ENCODE data around the gene ELK4. TPM values are rescaled to one million over a fixed set of nuclear protein-coding genes. Genes with fewer than 3 reads are reported as not detected.

Gene ELK4
- total and polyA plus RNA-seq, 2 of the 4 experiments (the other 2 are of a cell fraction), result 4.6 to 11.3 TPM

- H2AK5ac ChIP-seq (ENCODE audit: low read depth, low read length), result no peak overlapping the region
- H3K14ac ChIP-seq (replicated peaks; ENCODE audit: low read depth, low read length), result no peak overlapping the region
- no peak for TF ChIP-seq POLR2A (IDR thresholded peaks at IDR 0.05; ENCODE audit: low read depth, low read length)
- TF ChIP-seq BHLHE40 (IDR thresholded peaks at IDR 0.05; ENCODE audit: low read depth, low read length), result no peak
- TF ChIP-seq RCOR1 (IDR thresholded peaks at IDR 0.05; ENCODE audit: insufficient replicate concordance, low read length), result no peak
- no peak for TF ChIP-seq FOS (IDR thresholded peaks at IDR 0.05; ENCODE audit: low read depth, low read length)
- no peak for TF ChIP-seq CEBPB (IDR thresholded peaks at IDR 0.05; ENCODE audit: low read depth, low read length)
- TF ChIP-seq SMC3 (IDR thresholded peaks at IDR 0.05; ENCODE audit: low read depth, low read length), result no peak
- TF ChIP-seq RFX5 (IDR thresholded peaks at IDR 0.05; ENCODE audit: low read depth, low read length), result no peak
- TF ChIP-seq NFE2L2 (IDR thresholded peaks at IDR 0.05; ENCODE audit: low read depth, low read length), result no peak
- no peak for TF ChIP-seq RAD21 (IDR thresholded peaks at IDR 0.05; ENCODE audit: low read length)
- TF ChIP-seq ELK1 (IDR thresholded peaks at IDR 0.05; ENCODE audit: borderline replicate concordance, low read depth, low read length), result no peak
- no peak for TF ChIP-seq MXI1 (IDR thresholded peaks at IDR 0.05; ENCODE audit: borderline replicate concordance, low read depth, low read length)
- no peak for TF ChIP-seq CHD1 (IDR thresholded peaks at IDR 0.05; ENCODE audit: low read depth, low read length)
- no peak for TF ChIP-seq MAZ (IDR thresholded peaks at IDR 0.05; ENCODE audit: borderline replicate concordance, low read depth, low read length)
- TF ChIP-seq CTCF (conservative IDR thresholded peaks at IDR 0.05; ENCODE audit: low read depth, low read length), result no peak
- TF ChIP-seq USF2 (IDR thresholded peaks at IDR 0.05; ENCODE audit: low read depth, low read length), result no peak
- H4K8ac ChIP-seq (ENCODE audit: low read depth in 2 of 2, low read length in 2 of 2), result no peak overlapping the region
- intact Hi-C loops (cut with micrococcal nuclease), result no loop called here
- no peaks in the 10 kb centered on the region for H3K9me3 ChIP-seq (ENCODE audit: control insufficient read depth, insufficient read depth, low read length)
- peaks cover 13% of the 10 kb centered on the region for H3K36me3 ChIP-seq (ENCODE audit: control insufficient read depth, insufficient read depth, low read length)
- POLR2A ChIA-PET (ENCODE audit: unreplicated experiment), result no interaction called here
- H3K4me3 ChIP-seq (ENCODE audit: insufficient read depth, low read depth, low read length), result no peak overlapping the region
- no CpG with 5 or more reads among the region's 1 CpG for WGBS, 2 experiments (ENCODE audit: extremely low coverage in 2 of 2, insufficient read length in 1 of 2)
- H2AFZ ChIP-seq (replicated peaks; ENCODE audit: low read length, poor library complexity), result no peak overlapping the region
- no peaks in the 10 kb centered on the region for H3K27me3 ChIP-seq (ENCODE audit: control insufficient read depth, insufficient read depth, low read length)
- H3K23ac ChIP-seq (ENCODE audit: low read depth, low read length), result no peak overlapping the region
- peaks cover 2% of the 10 kb centered on the region; the same call in 1 of the 2 replicates for H3K4me1 ChIP-seq (ENCODE audit: control insufficient read depth, insufficient read depth, low read length)
- H2BK5ac ChIP-seq (ENCODE audit: low read depth, low read length, poor library complexity, severe bottlenecking), result no peak overlapping the region
- ATAC-seq (ENCODE audit: low read depth) (no peak), DNase-seq (no peak)
- H3K4ac ChIP-seq (ENCODE audit: low read depth, low read length), result no peak overlapping the region
- dilution Hi-C loops (cut with HindIII; ENCODE audit: low sequenced_read_pairs, unreplicated experiment), result no loop called here
- H4K5ac ChIP-seq (ENCODE audit: low read depth, low read length), result no peak overlapping the region
- H2BK15ac ChIP-seq (ENCODE audit: low read depth, low read length), result no peak overlapping the region
- CTCF ChIA-PET, result interaction anchor here (0.6 kb wide), 1 partner anchor 10 kb away, joined by 5 read pairs; no protein-coding TSS in a partner anchor
- H3K9ac ChIP-seq (ENCODE audit: low read depth, low read length), result no peak overlapping the region
- H3K27ac ChIP-seq (ENCODE audit: insufficient read depth, low read length), result no peak overlapping the region
- in situ Hi-C loops (cut with MboI; ENCODE audit: low sequenced_read_pairs), result no loop called here
- peaks cover 2% of the 10 kb centered on the region; the same call in 1 of the 2 replicates for H3K9me1 ChIP-seq (ENCODE audit: insufficient read depth, low read length)
- no TSS peak for BruUV-seq (replicated peaks)
- no peak overlapping the region for H2BK120ac ChIP-seq (ENCODE audit: low read depth, low read length)
- H3K18ac ChIP-seq (ENCODE audit: low read depth, low read length), result no peak overlapping the region
- H2AK9ac ChIP-seq (replicated peaks; ENCODE audit: low read depth, low read length, poor library complexity), result no peak overlapping the region
- no peak overlapping the region for H3K56ac ChIP-seq (ENCODE audit: extremely low read depth, insufficient read depth, low read length)
- peaks cover 5% of the 10 kb centered on the region; the same call in 1 of the 2 replicates for H4K20me1 ChIP-seq (ENCODE audit: insufficient read depth, low read length)
- no peak overlapping the region for H3K4me2 ChIP-seq (ENCODE audit: low read depth, low read length)
- H4K91ac ChIP-seq (ENCODE audit: insufficient read depth, low read depth, low read length), result no peak overlapping the region
- H3K79me1 ChIP-seq (ENCODE audit: low read depth in 1 of 2, low read length in 2 of 2), result peaks cover 22 to 45% of the 10 kb centered on the region in 2 experiments
- H2BK20ac ChIP-seq (ENCODE audit: low read depth, low read length), result no peak overlapping the region
Observed at GRCh38 chr1:205612556-205612955, 19.3 kb downstream of the ELK4 start.
